OCI-LY3 (cell line): Measurements from ENCODE around the gene AQP1.

ENCODE experiments used
- CTCF ChIP-seq: fragments of 200-600, 300-600 bp; sonication (generic); IDR thresholded peaks from 2 replicates; pipeline ENCODE4 v1.5.1; 2014; ENCODE audit warnings: antibody characterized with exemption, low read length, low read depth
- EZH2phosphoT487 ChIP-seq: fragments of 200-600 bp; shearing (Covaris generic); IDR thresholded peaks from 2 replicates; pipeline ENCODE4 v1.6.1; 2018; ENCODE audit warnings: antibody characterized with exemption, mixed run types, low read depth

- TF ChIP-seq CTCF (no peak), EZH2phosphoT487 (no peak)
These were observed 3.0 kb upstream of the AQP1 start for GRCh38 chr7:30908681-30909080.
